HEK293T (cell line): ENCODE measurements around the gene CCDC70.

Source experiments
- ARNT ChIP-seq: fragments of 450-650 bp; IDR thresholded peaks from 2 replicates; pipeline ENCODE4 v1.6.1; 2017; ENCODE audit warnings: mild to moderate bottlenecking
- CTBP1 ChIP-seq: fragments of 450-650 bp; IDR thresholded peaks from 2 replicates; pipeline ENCODE4 v1.6.1; 2016; ENCODE audit warnings: borderline replicate concordance
- ELF4 ChIP-seq: fragments of 450-650 bp; IDR thresholded peaks from 2 replicates; pipeline ENCODE4 v1.6.1; 2017; ENCODE audit warnings: antibody characterized with exemption
- FOXA1 ChIP-seq: fragments of 450-650 bp; IDR thresholded peaks from 2 replicates; pipeline ENCODE4 v1.6.1; 2016; ENCODE audit warnings: mild to moderate bottlenecking
- FOXM1 ChIP-seq: fragments of 450-650 bp; IDR thresholded peaks from 2 replicates; pipeline ENCODE4 v1.6.1; 2017; ENCODE audit warnings: mild to moderate bottlenecking, borderline replicate concordance
- HDGF ChIP-seq: fragments of 450-650 bp; IDR thresholded peaks from 2 replicates; pipeline ENCODE4 v1.6.1; 2017; ENCODE audit warnings: antibody characterized with exemption, borderline replicate concordance
- LEF1 ChIP-seq: fragments of 450-650 bp; IDR thresholded peaks from 2 replicates; pipeline ENCODE4 v1.6.1; 2017; ENCODE audit warnings: mild to moderate bottlenecking, borderline replicate concordance
- SUZ12 ChIP-seq: fragments of 450-650 bp; IDR thresholded peaks from 2 replicates; pipeline ENCODE4 v1.6.1; 2016; ENCODE audit warnings: mild to moderate bottlenecking
- TARDBP ChIP-seq: fragments of 450-650 bp; IDR thresholded peaks from 2 replicates; pipeline ENCODE4 v1.6.1; 2016

GRCh38 chr13:51814071-51814470 is 47.7 kb upstream of the CCDC70 start:
- no peak for TF ChIP-seq SUZ12
- TF ChIP-seq FOXA1: no peak
- no peak for TF ChIP-seq TARDBP
- TF ChIP-seq FOXM1: no peak
- TF ChIP-seq ELF4: no peak
- TF ChIP-seq LEF1: no peak
- TF ChIP-seq ARNT: no peak
- TF ChIP-seq CTBP1: no peak
- no peak for TF ChIP-seq HDGF
